Measurements from ENCODE around the gene UMAD1. TPM values are rescaled to one million over a fixed set of nuclear protein-coding genes. Genes with fewer than 3 reads are reported as not detected.

Gene UMAD1
- total RNA-seq, 2 experiments from 2014 or later, result 11.0 to 15.3 TPM

DNA sequence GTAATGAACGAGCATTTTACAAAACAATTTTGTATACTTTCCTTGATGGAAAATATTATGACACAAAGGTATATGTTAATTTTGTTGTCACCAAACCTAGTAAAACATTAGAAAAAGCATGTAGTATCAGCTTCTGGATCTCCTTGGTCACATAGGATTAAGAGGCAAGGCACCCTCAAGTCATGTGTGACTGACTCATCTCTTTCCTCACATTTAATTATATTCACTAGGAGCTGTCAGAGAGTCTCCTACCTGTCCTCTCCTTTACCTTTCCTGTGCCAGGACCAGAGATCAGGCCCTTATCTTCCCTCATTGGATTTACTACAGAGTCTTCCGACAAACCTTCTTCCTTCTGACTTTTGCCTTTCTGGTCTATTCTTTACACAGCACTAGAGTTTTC lies 189.1 kb downstream of the UMAD1 start:
- H3K27me3 ChIP-seq (ENCODE audit: control insufficient read depth in 1 of 2, insufficient read depth in 2 of 2, low read length in 2 of 2), result no peaks in the 10 kb centered on the region
- ChIA-PET CTCF (no interaction called here), POLR2A (interaction anchor here (0.6 kb wide), 1 partner anchor 109 kb away, joined by 3 read pairs; no protein-coding TSS in a partner anchor)
- no peaks in the 10 kb centered on the region for H3K4me1 ChIP-seq (ENCODE audit: insufficient read depth, low read length)
- H3K36me3 Mint-ChIP-seq (ENCODE audit: low read depth), result peaks cover 7% of the 10 kb centered on the region
- DNase-seq (no peak), ATAC-seq (ENCODE audit: poor library complexity) (no peak)
- H3K4me3 Mint-ChIP-seq, result no peak overlapping the region
- intact Hi-C loops (cut with DNase I, micrococcal nuclease), result no loop called here
- TF ChIP-seq, protein P1, sequence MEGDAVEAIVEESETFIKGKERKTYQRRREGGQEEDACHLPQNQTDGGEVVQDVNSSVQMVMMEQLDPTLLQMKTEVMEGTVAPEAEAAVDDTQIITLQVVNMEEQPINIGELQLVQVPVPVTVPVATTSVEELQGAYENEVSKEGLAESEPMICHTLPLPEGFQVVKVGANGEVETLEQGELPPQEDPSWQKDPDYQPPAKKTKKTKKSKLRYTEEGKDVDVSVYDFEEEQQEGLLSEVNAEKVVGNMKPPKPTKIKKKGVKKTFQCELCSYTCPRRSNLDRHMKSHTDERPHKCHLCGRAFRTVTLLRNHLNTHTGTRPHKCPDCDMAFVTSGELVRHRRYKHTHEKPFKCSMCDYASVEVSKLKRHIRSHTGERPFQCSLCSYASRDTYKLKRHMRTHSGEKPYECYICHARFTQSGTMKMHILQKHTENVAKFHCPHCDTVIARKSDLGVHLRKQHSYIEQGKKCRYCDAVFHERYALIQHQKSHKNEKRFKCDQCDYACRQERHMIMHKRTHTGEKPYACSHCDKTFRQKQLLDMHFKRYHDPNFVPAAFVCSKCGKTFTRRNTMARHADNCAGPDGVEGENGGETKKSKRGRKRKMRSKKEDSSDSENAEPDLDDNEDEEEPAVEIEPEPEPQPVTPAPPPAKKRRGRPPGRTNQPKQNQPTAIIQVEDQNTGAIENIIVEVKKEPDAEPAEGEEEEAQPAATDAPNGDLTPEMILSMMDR (IDR thresholded peaks at IDR 0.05), result no peak
- no peak overlapping the region for H3K27ac Mint-ChIP-seq
- no peaks in the 10 kb centered on the region for H3K9me3 ChIP-seq (ENCODE audit: control insufficient read depth in 1 of 2, insufficient read depth in 1 of 2, low read length in 2 of 2)
- H3K27me3 Mint-ChIP-seq, result no peaks in the 10 kb centered on the region
- H3K27ac ChIP-seq (ENCODE audit: low read depth in 1 of 2, low read length in 2 of 2), result no peak overlapping the region
- no peaks in the 10 kb centered on the region for H3K36me3 ChIP-seq (ENCODE audit: insufficient read depth, low read length)
- no peaks in the 10 kb centered on the region for H3K9me3 Mint-ChIP-seq
- peaks cover 11% of the 10 kb centered on the region for H3K4me1 Mint-ChIP-seq (ENCODE audit: low read depth)
- H3K4me3 ChIP-seq (ENCODE audit: low read length), result no peak overlapping the region

- TF ChIP-seq, protein P1 (IDR thresholded peaks at IDR 0.05), result no peak
- Mint-ChIP-seq H3K4me3 (no peak overlapping the region), H3K36me3 (ENCODE audit: low read depth) (peaks cover under 1% of the 10 kb centered on the region), H3K27ac (no peak overlapping the region), H3K27me3 (no peaks in the 10 kb centered on the region), H3K9me3 (no peaks in the 10 kb centered on the region), H3K4me1 (ENCODE audit: low read depth) (peaks cover 11% of the 10 kb centered on the region)
- no peaks in the 10 kb centered on the region for H3K9me3 ChIP-seq (ENCODE audit: control insufficient read depth in 1 of 2, insufficient read depth in 1 of 2, low read length in 2 of 2)
- H3K36me3 ChIP-seq (ENCODE audit: insufficient read depth, low read length), result no peaks in the 10 kb centered on the region
- intact Hi-C loops (cut with DNase I, micrococcal nuclease), result no loop called here
- H3K27me3 ChIP-seq (ENCODE audit: control insufficient read depth in 1 of 2, insufficient read depth in 2 of 2, low read length in 2 of 2), result no peaks in the 10 kb centered on the region
- ATAC-seq (ENCODE audit: poor library complexity) (no peak), DNase-seq (no peak)
- no peak overlapping the region for H3K4me3 ChIP-seq (ENCODE audit: low read length)
- H3K4me1 ChIP-seq (ENCODE audit: insufficient read depth, low read length), result no peaks in the 10 kb centered on the region
- ChIA-PET POLR2A (interaction anchor here (0.6 kb wide), 2 partner anchors 20 to 109 kb away, joined by 3 read pairs; no protein-coding TSS in a partner anchor), CTCF (no interaction called here)
- no peak overlapping the region for H3K27ac ChIP-seq (ENCODE audit: low read depth in 1 of 2, low read length in 2 of 2)
Measured at GRCh38 chr7:7830122-7830878, 189.7 kb downstream of the UMAD1 start.

GRCh38 chr7:7832518-7832917 lies 192.0 kb downstream of the UMAD1 start:
- Mint-ChIP-seq H3K27ac (no peak overlapping the region), H3K4me3 (no peak overlapping the region), H3K36me3 (ENCODE audit: low read depth) (no peaks in the 10 kb centered on the region), H3K27me3 (no peaks in the 10 kb centered on the region), H3K9me3 (no peaks in the 10 kb centered on the region), H3K4me1 (ENCODE audit: low read depth) (peaks cover 11% of the 10 kb centered on the region)
- CTCF ChIA-PET, result no interaction called here
- H3K27me3 ChIP-seq (ENCODE audit: control insufficient read depth in 1 of 2, insufficient read depth in 2 of 2, low read length in 2 of 2), result no peaks in the 10 kb centered on the region
- no peak for ATAC-seq (ENCODE audit: poor library complexity)
- no peak overlapping the region for H3K27ac ChIP-seq (ENCODE audit: low read depth in 1 of 2, low read length in 2 of 2)
- no peaks in the 10 kb centered on the region for H3K36me3 ChIP-seq (ENCODE audit: insufficient read depth, low read length)
- H3K4me3 ChIP-seq (ENCODE audit: low read length), result no peak overlapping the region
- TF ChIP-seq, protein P1 (IDR thresholded peaks at IDR 0.05), result no peak
- POLR2A ChIA-PET, result no interaction called here
- H3K4me1 ChIP-seq (ENCODE audit: insufficient read depth, low read length), result no peaks in the 10 kb centered on the region
- intact Hi-C loops (cut with DNase I, micrococcal nuclease), result no loop called here
- no peaks in the 10 kb centered on the region for H3K9me3 ChIP-seq (ENCODE audit: control insufficient read depth in 1 of 2, insufficient read depth in 1 of 2, low read length in 2 of 2)
- no peak for DNase-seq

Data from CD4-positive, alpha-beta T cell (primary cell).